ENCODE measurements around the gene XAB2.

DNA sequence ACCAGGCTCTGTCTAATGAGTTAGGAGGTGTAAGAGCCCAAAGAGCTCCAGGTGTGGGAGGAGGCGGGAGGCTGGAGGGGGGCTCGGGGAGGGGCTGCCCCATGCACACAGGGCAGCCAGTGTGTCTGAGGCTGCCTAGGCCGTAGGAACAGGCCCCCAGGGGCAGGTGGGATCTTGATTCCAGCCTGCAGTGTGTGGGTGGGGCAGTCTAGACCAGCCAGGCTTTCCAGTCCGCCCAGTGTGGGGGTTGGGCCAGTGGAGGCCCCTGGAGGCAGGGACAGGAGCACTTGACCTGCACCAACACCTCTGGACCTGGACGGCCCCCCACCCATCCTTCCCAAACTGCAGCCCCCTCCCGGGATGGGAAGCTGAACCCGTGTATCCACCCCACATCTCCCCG lies 39.1 kb downstream of the XAB2 start:
- TF ChIP-seq, protein P1, sequence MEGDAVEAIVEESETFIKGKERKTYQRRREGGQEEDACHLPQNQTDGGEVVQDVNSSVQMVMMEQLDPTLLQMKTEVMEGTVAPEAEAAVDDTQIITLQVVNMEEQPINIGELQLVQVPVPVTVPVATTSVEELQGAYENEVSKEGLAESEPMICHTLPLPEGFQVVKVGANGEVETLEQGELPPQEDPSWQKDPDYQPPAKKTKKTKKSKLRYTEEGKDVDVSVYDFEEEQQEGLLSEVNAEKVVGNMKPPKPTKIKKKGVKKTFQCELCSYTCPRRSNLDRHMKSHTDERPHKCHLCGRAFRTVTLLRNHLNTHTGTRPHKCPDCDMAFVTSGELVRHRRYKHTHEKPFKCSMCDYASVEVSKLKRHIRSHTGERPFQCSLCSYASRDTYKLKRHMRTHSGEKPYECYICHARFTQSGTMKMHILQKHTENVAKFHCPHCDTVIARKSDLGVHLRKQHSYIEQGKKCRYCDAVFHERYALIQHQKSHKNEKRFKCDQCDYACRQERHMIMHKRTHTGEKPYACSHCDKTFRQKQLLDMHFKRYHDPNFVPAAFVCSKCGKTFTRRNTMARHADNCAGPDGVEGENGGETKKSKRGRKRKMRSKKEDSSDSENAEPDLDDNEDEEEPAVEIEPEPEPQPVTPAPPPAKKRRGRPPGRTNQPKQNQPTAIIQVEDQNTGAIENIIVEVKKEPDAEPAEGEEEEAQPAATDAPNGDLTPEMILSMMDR (IDR thresholded peaks at IDR 0.05), result no peak
- TF ChIP-seq POLR2A (IDR thresholded peaks at IDR 0.05), result no peak

Data from tibial nerve (tissue), 3 donors.